HG03460 (cell line): ENCODE measurements around the gene ARID3A.
"Not testable (repeated sequence)": the region's sequence is repeated elsewhere in the genome, so short reads cannot be mapped to it uniquely, and the experiment has no call there.

ENCODE experiments used
- ATAC-seq: cut with Tn5 transposase; IDR thresholded peaks from one replicate; pipeline ENCODE4 v1.9.1; 2021; ENCODE audit not compliant: unreplicated experiment

ARID3A gene

DNA sequence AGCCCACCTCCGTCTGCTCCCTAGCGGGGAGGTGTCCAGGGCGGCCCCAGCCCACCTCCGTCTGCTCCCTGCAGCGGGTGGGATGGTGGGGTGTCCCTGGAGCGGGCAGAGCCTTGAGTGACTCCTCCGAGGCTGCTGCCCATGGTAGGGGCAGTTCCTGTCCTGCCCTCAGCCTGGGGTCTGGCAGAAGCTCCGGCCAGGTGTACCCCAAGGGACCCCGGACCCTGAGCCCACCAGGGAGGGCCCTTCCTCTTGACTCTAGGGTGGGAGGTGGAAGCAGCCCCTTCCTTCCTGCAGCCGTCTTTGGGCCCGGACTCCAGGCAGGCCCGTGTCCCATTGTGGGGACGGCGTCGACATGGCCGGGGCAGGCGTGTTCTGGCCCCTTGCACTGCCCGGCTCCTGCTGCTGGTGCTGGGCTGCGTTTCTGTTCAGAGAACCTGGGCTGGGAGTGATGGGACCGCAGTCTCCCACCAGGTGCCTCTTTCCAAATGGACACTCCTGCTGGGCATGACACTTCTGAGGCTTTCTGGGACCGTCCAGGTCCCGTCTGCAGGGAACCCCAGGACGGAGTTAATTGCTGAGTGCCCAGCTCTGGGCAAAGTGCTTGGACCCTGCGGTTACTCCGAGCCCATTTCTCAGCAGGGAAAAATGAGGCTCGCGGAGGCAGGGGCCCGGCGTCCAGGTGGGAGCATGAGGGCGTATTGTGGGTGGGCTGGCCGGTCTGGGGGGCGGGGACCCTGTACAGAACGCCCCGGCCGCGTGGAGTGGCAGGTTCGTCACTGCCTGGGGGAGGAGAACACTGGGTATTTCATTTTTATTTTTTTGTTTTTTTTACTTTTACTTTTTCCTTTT lies 19.8 kb downstream of the ARID3A start:
- ATAC-seq, result no peak

DNA sequence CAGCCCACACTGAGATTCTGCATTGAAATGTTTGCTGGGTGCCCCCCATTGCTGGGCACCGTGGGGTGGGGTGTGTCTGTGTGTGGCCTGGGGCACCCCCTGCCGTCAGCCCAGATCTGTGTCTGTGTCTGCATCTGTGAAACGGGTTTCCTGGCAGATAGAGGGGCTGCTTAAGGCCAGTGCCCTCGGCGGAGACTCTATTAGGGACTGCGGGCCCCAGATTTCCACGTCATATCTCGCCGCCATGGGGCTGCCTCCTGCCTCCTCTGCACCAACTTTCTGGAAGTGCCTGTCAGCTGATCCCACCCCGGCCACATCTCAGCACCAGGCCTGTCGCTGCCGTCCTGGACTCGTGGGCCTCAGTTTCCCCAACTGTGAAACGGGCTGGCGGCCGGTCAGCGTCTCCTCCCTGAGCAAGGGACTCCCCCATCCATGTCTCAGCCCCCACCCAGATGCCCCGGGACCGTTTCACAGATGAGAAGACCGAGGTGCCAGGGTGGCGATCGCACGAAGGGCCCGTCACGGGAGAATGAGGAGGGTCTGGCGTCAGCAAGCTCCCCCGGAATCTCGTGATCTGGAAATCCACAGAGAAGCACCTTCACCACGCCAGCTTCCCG lies 21.4 kb downstream of the ARID3A start:
- ATAC-seq, result no peak

DNA sequence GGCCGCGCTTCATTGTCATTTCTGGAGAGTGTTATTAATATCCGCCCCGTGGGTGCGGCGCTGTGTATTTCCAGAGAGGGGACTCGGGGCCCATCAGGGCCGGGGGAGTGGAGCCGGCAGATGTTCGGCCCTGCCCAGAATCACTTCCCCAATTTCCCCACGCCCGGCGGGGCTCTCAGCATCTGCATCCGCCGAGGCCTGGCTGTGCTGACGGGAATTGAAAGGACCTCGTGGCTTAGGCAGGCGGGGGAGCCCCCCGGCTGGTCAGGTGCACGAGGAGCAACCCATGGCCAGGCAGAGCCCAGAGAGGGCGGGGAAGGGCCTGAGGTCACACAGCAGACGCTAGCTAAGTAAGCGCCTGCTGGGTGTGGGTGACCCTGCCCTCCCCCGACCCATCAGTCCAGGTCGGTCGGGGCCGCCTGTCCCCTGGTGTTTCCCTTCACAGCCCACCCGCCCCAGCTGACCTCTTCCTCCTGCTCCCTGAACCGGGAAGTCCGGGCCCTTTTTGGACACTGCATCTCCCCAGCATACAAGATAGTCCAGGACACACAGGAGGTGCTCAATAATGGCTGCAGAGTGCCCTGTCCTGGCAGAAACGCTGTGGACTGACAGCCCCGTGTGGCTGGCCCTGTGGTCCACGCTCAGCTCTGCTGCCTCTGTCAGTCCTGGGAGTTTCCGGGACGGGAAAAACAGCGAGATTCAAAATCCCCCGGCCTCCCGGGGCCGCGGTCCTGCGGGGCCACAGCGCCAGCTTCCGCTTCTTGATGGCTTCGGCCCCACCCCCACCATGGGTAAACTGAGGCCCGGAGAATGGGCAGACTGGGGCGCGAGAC lies 22.1 kb downstream of the ARID3A start:
- ATAC-seq, result peak; percentile 67

DNA sequence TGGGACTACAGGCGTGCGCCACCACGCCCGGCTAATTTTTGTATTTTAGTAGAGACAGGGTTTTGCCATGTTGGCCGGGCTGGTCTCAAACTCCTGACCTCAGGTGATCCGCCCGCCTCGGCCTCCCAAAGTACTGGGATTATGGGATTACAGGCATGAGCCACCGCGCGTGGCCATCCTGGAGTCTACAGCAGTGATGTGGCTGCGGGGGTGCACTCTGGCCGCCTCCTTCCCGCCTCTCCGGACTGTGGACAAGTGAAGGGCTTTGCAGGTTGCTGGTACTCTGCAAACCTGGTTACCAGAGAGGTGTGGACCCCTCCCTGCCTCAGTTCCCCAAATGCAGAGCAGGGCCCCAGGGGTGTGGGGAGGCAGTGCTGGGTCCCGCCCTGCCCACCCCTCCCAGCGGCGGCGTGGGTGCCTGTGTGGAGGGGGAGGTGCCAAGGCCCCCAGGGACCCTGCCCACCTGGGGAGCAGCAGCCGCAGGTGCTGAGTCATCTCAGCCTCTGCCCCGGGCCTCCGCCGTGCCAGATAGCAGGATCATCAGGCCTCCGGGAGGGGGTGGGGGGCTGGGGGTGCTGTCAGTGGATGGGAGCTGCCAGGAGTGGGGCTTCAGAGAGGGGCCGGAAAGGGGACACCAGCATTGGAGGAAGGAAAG lies 23.1 kb downstream of the ARID3A start:
- ATAC-seq, result no peak

DNA sequence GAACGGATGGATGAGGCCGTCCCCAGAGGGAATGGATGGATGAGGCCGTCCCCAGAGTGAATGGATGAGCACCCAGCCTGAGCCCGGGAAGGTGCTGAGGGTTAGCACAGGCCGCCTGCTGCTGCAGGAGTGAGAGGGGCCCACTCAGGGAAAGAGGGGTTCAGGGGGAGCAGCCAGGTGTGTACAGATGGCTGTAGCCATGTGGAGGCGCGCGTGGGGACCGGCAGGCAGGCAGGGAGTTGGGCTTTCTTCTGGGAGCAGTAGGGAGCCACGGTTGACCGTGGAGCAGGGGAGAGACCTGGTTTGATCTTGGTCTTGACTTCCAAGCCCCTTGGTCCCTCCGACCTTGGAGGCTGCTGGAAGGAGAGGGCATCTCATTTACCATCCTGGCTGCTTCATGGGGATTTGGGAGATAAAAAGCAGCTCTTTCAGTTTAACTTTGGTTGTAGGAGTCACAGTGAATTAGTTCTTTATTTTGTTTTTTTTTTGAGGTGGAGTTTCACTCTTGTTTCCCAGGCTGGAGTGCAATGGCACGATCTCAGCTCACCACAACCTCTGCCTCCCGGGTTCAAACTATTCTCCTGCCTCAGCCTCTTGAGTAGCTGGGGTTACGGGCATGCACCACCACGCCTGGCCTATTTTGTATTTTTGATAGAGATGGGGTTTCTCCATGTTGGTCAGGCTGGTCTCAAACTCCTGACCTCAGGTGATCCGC lies 24.7 kb downstream of the ARID3A start:
- ATAC-seq, result no peak

DNA sequence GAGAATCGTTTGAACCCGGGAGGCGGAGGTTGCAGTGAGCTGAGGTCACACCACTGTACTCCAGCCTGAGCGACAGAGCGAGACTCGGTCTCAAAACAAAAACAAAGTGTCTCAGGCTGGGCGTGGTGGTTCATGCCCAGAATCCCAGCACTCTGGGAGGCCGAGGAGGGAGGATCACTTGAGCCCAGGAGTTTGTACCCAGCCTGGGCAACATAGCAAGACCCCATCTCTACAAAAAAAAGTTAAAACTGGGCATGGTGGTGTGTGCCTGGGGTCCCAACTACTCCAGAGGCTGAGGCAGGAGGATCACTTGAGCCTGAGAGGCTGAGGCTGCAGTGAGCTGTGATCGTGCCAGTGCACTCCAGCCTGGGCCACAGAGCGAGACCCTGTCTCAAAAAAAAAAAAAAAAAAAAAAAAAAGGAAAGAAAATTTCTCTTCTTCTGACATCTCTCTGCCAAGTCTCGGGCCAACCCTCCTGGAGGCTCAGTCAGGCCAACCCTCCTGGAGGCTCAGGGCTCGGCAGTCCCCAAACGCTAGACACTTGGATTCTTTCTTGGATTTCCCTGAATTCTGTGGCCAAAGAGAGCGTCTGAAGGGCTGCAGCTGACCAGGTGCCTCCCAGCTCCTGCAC lies 26.3 kb downstream of the ARID3A start:
- no peak for ATAC-seq

DNA sequence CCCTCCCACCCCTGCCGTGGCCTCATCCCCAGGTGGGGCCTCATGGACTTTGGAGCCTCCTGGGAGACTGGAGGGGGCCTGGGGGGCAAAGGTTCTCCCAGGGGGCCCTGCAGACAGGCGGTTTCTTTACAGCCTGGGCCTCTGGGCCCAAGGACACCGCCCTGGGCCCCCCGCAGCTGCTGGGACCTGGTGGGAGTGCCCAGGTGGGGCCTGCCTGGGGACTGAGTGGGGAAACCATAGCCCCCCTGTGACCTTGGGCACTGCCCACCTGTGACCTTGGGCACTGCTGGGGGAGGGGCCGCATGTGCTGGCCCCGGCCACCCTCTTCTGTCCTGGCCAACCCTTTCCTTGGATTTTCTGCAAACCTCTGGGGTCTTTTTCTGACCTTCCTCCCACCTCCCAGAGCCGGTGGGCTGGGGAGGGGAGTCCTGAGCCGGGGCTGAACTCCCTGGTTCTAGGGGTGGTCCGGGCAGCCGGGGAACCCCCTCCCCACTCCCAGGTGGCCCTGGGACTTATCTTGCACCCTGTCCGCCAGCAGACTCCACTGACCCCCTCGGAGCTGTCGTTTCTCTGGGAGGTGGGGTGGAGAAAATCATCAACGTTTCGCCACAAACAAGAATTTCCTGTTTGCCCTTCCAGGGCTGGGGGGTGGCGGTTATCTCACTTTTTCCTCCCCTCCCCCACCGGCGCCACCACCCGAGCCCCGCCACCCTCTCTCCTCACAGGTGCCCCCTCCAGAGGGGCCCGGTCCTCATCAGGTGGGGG lies 27.0 kb downstream of the ARID3A start:
- ATAC-seq, result no peak

DNA sequence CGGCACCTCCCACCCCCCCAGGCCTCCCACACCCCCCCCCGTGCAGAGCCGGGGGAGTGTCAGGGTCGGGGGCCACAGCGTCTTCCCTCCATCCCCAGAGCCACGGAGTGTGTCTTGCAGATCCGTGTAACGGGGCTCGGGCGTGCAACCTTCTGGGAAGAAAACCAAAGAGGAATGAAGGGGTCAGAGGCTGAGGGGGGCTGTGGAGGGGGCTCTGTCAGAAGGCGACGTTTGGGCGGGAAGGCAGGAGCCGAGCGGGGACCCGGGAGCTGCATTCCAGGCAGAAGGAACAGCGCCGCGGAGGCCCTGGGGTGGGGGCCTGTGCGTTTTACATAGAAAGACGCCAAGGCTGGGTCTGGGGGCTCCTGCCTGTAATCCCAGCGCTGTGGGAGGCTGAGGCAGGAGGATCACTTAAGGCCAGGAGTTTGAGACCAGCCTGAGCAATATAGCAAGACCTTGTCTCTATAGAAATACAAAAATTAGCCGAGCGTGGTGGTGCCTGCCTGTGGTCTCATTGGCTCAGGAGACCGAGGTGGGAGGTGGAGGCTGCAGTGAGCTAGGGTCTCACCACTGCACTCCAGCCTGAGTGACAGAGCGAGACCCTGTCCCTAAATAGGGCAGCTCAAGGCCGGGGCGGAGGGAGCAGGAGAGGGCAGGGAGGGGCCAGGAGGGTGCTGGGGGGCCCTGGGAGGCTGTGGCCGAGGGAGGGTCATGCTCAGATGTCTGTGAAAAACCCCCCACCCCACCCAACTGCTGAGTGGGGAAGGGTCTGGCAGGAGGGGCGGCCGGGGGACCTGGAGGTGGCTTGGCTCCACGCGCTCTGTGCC lies 27.8 kb downstream of the ARID3A start:
- no peak for ATAC-seq

DNA sequence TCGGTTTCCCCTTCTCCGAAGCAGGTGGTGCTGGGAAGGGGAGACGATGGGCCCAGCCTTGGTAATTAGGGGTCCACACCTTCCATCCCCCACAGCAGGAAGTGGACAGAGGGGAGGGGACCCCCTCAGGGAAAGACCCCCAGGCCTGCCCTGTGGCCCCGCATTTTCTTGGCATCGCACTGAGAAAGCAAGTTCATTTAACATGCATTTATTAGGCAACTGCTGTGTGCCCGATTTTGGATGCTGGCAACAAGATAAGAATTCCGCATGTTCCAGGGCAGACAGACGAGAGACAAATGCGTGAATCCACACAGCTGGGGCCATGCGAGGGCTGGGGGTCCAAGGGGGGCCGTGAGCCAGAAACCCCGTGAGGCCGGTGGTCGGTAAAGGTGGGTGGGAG lies 28.4 kb downstream of the ARID3A start:
- no peak for ATAC-seq

DNA sequence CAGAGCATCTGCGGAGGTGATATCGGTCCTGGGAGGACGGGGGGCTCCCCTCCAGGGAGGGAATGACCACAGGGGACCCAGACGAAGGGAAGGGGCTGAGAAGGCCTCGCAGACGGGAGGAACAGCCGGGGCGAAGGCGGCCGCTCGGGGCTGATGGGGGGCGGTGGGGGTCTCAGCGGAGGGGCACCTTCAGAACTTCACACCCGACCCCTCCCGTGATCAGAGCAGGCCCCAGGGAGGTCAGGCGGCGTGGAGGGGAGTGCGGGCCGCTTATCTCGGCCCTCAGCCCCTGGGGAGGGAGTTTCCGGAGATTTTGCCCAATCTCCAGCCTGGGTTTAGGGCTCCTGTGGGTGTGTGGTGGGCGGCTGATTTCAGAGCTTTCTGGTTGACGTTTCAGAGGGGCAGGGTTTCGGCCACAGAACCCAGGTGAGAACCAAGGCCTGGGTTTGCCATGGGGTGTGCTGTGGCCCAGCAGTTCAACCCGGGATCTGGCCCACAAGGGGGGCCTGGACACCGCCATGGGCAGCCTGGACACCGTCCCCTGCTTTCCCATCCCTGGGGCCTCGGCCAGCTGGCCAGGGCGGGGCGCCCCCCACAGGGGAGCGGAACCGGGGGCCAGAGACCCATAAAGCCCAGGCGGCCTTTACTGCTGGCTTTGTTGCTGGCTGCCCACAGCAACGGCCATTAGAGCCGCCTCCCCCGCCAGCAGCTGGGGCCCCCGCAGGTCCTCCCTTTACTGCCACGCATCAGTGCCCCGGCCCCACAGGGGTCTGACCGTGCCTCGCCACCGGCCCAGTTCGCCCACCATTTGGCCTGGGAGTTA lies 29.0 kb downstream of the ARID3A start:
- ATAC-seq, result no peak

DNA sequence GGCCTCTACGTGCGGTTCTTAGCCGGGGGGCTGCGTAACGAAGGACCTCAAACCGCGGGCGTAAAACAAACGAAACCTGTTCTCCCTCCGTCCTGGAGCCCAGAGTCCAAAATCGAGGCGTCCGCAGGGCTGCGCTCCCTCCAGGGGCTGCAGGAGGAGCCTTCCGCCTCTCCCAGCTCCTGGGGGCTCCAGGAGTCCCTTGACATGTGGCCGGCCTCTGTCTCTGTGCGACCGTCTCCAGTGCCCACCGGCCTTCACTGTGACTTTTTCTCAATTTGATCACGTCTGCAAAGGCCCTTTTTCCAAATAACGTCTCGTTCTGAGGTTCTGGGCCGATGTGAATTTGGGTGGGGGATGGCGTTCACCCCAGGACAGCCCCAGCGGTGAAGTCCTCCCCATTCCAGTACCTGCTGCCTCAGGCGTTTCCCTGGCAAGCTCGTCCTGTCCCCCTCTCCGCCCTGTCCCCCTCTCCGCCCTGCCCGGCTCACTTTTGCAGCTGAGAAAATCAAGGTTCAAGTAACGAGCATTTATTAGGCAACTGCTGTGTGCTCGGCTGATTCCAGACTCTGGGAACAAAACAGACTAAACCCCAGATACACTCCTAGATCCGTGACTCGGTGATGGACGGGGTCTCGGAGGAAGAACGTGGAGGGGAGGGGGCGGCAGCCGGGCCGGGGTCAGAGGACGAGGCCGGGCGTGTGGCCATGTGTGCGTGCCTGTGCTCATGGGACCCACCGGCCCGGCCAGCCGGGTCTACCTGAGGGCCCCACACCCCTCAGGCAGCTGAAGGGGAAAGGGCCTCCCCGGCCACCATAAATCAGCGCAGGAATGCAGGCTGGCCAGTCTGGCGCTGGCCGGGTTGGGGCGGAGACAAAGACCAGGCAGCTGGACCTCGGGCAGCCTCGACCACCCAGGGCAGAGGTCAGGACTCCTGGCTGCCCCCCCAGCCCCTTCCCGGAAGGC lies 30.2 kb downstream of the ARID3A start:
- no peak for ATAC-seq

DNA sequence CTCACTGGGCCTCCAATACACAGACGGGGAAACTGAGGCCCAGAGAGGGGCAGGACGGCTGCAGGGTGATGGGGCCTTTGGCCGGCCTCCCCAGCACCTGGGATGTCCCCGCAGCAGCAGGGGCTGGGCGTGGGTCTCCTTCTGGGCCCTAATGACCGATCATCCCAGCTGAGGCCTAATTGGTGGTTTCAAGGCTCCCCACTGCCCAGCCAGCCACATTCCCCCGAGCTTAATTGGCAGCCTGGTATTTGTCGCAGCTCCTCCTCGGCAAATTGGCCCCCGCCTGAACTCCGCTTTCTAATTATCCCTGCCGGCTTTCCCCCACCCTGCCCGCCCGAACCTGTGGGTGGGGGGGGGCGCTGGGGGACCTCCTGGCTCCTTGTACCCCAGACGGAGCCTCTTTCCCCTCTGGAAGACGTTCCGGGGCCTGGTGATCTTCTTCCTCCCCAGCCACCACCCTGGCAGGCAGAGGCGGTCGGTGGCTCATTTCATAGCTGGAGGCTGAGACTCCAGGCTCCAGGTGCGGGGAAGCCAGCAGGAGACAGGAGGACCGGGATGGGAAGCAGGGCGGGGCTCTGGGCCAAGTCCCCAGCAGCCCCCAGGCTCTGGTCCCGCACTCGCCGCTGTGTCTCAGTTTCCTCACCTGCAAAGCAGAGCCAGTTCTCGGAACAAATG lies 31.1 kb downstream of the ARID3A start:
- ATAC-seq, result no peak

DNA sequence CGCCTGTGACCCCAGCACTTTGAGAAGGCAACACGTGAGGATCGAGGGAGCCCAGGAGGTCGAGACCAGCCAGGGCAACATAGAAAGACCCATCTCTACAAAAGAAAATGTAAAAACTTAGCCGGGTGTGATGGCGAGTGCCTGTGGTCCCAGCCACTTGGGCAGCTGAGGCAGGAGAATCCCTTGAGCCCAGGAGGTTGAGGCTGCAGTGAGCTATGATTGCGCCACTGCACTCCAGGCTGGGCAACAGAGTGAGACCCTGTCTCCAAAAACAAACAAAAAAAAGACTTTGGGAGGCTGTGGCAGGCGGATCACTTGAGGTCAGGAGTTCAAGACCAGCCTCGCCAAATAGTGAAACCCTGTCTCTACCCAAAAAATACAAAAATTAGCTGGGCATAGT lies 31.7 kb downstream of the ARID3A start:
- ATAC-seq, result not testable (repeated sequence)

DNA sequence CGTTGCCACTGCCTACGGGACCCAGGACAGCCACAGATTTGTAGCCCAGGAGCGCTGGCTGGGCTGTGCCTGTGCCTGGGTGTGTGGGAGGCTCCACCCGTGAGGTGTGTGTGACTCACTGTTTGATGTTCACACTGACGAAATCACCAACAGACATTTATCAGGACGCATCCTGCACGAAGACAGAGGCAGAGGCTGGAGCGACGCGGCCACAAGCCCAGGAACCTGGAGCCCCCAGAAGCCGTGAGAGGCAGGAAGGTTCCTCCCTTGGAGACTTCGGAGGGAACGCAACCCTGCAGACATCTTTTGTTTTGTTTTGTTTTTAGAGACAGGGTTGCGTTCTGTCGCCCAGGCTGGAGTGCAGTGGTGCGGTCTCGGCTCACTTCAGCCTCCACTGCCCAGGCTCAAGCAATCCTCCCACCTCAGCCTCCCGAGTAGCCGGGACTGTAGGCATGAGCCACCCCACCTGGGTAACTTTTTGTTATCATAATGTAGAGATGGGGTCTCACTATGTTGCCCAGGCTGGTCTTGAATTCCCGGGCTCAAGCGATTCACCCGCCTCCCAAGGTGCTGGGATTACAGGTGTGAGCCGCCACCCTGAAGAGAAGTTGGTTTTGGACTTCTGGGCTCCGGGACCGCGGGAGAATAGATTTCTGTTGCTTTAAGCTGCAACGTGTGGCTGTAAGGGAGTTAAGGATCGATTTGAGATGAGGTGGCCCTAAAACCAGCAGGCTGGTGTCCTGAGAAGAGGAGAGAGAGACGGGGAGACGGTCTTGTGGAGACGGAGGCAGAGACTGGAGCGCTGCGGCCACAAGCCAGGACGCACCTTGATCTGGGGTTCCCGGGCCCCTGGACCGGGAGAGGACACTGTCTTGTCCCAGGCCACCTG lies 33.4 kb downstream of the ARID3A start:
- ATAC-seq, result no peak

DNA sequence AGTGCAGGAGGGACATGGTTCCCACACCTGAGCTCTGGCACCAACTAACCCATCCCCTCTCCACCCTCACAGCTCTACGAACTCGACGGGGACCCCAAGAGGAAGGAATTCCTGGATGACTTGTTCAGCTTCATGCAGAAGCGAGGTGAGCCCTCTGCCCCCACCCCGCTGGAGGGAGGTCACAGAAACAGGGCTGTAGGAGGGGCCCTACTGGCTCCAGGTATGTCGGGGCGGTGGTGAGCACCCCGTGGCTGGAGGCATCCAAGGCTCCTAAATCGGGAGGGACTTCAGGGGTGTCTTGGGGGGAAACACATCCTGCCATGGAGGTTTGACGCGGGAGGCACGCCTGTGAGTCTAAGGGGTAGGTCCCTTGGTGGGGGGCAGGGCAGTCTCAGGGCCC lies 34.2 kb downstream of the ARID3A start:
- no peak for ATAC-seq
